ENCODE data around the gene SLC22A3. TPM values are rescaled to one million over a fixed set of nuclear protein-coding genes. Genes with fewer than 3 reads are reported as not detected.
"Not testable (repeated sequence)": the region's sequence is repeated elsewhere in the genome, so short reads cannot be mapped to it uniquely, and the experiment has no call there.

The SLC22A3 gene
- total RNA-seq, 2 experiments from 2014 or later, result not detected

DNA sequence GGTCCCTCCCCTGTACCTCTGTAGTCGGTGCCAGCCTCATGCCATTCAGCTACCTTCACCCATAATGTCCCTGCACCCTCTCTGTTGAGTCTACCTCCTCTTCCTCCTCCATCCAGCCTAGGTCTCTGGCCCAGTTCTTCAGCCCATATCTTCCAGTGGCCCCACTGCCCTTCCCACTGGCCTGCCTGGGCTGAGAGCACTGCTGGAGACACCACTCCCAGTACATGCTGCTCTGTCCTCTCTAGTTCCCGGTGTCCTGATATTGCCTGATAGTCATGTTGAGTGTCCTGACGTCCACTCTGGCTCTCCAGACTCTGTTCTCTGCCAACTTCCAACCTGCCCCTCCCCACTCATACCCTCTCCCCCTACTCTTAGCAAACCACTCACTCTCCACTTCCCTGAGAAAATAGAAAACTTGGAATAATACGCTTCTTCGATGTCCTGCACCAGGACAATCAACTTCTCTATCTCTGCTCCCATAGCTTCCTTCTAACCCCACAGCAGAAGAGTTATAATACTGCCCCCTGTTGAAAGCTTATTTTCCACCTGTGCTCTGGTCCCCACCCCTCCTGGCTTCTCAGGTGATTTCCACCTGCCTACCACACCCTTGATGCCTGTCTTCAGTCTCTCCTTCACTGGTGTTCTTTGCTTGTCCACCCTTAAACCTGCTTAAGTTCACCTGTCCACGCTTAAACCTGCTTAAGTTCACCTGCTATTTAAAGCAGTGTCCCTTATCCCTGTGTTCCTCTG, 19.8 kb downstream of the SLC22A3 start:
- no peak for DNase-seq (ENCODE audit: low spot score)
- Histone ChIP-seq H3K4me1 (ENCODE audit: insufficient read depth, low read length, poor library complexity, severe bottlenecking) (no peaks in the 10 kb centered on the region), H3K9me3 (ENCODE audit: low read length) (no peaks in the 10 kb centered on the region), H3K79me2 (ENCODE audit: insufficient read depth, low read depth, low read length) (no peaks in the 10 kb centered on the region), H2AFZ (ENCODE audit: low read length) (no peak overlapping the region), H3K4me2 (ENCODE audit: low read length) (no peak overlapping the region), H3K27ac (ENCODE audit: low read depth, low read length, poor library complexity, severe bottlenecking) (no peak overlapping the region), H4K20me1 (ENCODE audit: insufficient read depth, low read length) (no peaks in the 10 kb centered on the region), H3K9me2 (ENCODE audit: insufficient read depth, low read length) (no peaks in the 10 kb centered on the region), H3K4me3 (ENCODE audit: low read depth, low read length, poor library complexity, severe bottlenecking) (no peak overlapping the region), H3K36me3 (ENCODE audit: insufficient read depth, low read length) (no peaks in the 10 kb centered on the region)
- ChIA-PET POLR2A (no interaction called here), CTCF (ENCODE audit: unreplicated experiment) (no interaction called here)
- TF ChIP-seq, protein P1, sequence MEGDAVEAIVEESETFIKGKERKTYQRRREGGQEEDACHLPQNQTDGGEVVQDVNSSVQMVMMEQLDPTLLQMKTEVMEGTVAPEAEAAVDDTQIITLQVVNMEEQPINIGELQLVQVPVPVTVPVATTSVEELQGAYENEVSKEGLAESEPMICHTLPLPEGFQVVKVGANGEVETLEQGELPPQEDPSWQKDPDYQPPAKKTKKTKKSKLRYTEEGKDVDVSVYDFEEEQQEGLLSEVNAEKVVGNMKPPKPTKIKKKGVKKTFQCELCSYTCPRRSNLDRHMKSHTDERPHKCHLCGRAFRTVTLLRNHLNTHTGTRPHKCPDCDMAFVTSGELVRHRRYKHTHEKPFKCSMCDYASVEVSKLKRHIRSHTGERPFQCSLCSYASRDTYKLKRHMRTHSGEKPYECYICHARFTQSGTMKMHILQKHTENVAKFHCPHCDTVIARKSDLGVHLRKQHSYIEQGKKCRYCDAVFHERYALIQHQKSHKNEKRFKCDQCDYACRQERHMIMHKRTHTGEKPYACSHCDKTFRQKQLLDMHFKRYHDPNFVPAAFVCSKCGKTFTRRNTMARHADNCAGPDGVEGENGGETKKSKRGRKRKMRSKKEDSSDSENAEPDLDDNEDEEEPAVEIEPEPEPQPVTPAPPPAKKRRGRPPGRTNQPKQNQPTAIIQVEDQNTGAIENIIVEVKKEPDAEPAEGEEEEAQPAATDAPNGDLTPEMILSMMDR (conservative IDR thresholded peaks at IDR 0.05; ENCODE audit: low read length), result no peak
- TF ChIP-seq EZH2phosphoT487 (IDR thresholded peaks at IDR 0.05; ENCODE audit: borderline replicate concordance, low read depth, low read length), result no peak
- intact Hi-C loops (cut with micrococcal nuclease; ENCODE audit: unreplicated experiment), result no loop called here
- no TSS peak for BruUV-seq (replicated peaks)

DNA sequence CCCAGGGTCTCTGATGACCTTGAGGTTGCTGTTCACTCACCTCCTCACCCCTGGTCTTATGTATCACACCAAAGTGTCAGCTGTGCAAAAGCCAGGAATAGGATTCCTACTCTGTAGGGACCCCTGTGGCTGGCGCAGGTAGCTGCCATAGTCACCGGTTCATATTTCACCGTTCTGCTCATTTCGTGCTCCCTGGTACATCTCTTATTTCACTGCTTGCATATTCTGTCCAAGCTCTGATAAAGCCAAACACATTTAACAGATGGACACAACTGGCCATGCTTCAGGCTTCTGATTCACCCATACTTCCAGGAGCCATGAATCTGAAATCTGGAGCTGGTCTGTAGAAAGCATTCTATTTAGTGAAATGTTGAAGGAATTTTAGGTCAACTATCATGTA, 20.5 kb downstream of the SLC22A3 start:
- Histone ChIP-seq H3K9me3 (ENCODE audit: low read length) (no peaks in the 10 kb centered on the region), H4K20me1 (ENCODE audit: insufficient read depth, low read length) (no peaks in the 10 kb centered on the region), H3K4me3 (ENCODE audit: low read depth, low read length, poor library complexity, severe bottlenecking) (no peak overlapping the region), H2AFZ (ENCODE audit: low read length) (no peak overlapping the region), H3K36me3 (ENCODE audit: insufficient read depth, low read length) (no peaks in the 10 kb centered on the region), H3K4me2 (ENCODE audit: low read length) (no peak overlapping the region), H3K9me2 (ENCODE audit: insufficient read depth, low read length) (no peaks in the 10 kb centered on the region), H3K79me2 (ENCODE audit: insufficient read depth, low read depth, low read length) (no peaks in the 10 kb centered on the region), H3K4me1 (ENCODE audit: insufficient read depth, low read length, poor library complexity, severe bottlenecking) (no peaks in the 10 kb centered on the region), H3K27ac (ENCODE audit: low read depth, low read length, poor library complexity, severe bottlenecking) (no peak overlapping the region)
- intact Hi-C loops (cut with micrococcal nuclease; ENCODE audit: unreplicated experiment), result no loop called here
- CTCF ChIA-PET (ENCODE audit: unreplicated experiment), result no interaction called here
- POLR2A ChIA-PET, result interaction anchor here (0.7 kb wide), 1 partner anchor 10 kb away, joined by 3 read pairs; no protein-coding TSS in a partner anchor
- no peak for DNase-seq (ENCODE audit: low spot score)
- TF ChIP-seq, protein P1 (conservative IDR thresholded peaks at IDR 0.05; ENCODE audit: low read length), result no peak
- TF ChIP-seq EZH2phosphoT487 (IDR thresholded peaks at IDR 0.05; ENCODE audit: borderline replicate concordance, low read depth, low read length), result no peak
- no TSS peak for BruUV-seq (replicated peaks)

DNA sequence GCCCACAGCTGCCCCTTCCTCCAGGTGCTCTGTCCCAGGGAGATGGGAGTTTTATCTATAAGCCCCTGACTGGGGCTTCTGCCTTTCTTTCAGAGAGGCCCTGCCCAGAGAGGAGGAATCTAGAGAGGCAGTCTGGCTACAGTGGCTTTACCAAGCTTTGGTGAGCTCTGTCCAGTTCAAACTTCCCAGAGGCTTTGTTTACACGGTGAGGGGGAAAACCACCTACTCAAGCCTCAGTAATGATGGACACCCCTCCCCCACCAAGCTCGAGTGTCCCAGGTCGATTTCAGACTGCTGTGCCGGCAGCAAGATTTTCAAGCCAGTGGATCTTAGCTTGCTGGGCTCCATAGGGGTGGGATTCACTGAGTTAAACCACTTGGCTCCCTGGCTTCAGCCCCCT, 25.4 kb downstream of the SLC22A3 start:
- H3K4me3 ChIP-seq (ENCODE audit: low read depth, low read length, poor library complexity, severe bottlenecking); H2AFZ ChIP-seq (ENCODE audit: low read length); intact Hi-C loops (cut with micrococcal nuclease; ENCODE audit: unreplicated experiment); H3K79me2 ChIP-seq (ENCODE audit: insufficient read depth, low read depth, low read length); BruUV-seq (replicated peaks); H4K20me1 ChIP-seq (ENCODE audit: insufficient read depth, low read length); H3K4me1 ChIP-seq (ENCODE audit: insufficient read depth, low read length, poor library complexity, severe bottlenecking); H3K27ac ChIP-seq (ENCODE audit: low read depth, low read length, poor library complexity, severe bottlenecking); POLR2A ChIA-PET; CTCF ChIA-PET (ENCODE audit: unreplicated experiment); H3K4me2 ChIP-seq (ENCODE audit: low read length); H3K9me3 ChIP-seq (ENCODE audit: low read length); H3K9me2 ChIP-seq (ENCODE audit: insufficient read depth, low read length); DNase-seq (ENCODE audit: low spot score); H3K36me3 ChIP-seq (ENCODE audit: insufficient read depth, low read length): not testable (repeated sequence)

Measured in OCI-LY7 (cell line).